GM12892 (cell line): Measurements from ENCODE around the gene SPINK1. TPM values are rescaled to one million over a fixed set of nuclear protein-coding genes. Genes with fewer than 3 reads are reported as not detected.
"Not testable (repeated sequence)": the region's sequence is repeated elsewhere in the genome, so short reads cannot be mapped to it uniquely, and the experiment has no call there.

Experiments
- DNase-seq: peaks from one replicate; pipeline ENCODE4 v3.0.0; 2011; ENCODE audit not compliant: insufficient read length
- FAIRE-seq: peaks from 2 replicates; lab custom pipeline; 2011; peaks lifted over from hg19 to GRCh38; lab: Jason Lieb, UNC
- POLR2A ChIP-seq: IDR thresholded peaks from 2 replicates; pipeline ENCODE4 v1.6.1; 2011; ENCODE audit warnings: low read depth, low read length, control low read depth
- POLR2AphosphoS5 ChIP-seq: IDR thresholded peaks from 2 replicates; pipeline ENCODE4 v1.6.1; 2011; ENCODE audit warnings: low read depth, low read length, control low read depth
- TAF1 ChIP-seq: IDR thresholded peaks from 2 replicates; pipeline ENCODE4 v1.6.1; 2011; ENCODE audit warnings: low read depth, mild to moderate bottlenecking, control low read depth, low read length, borderline replicate concordance
- polyA plus RNA-seq: library from polyadenylated mRNA; unstranded; fragments of >200 nt; gene quantifications from one replicate; pipeline ENCODE4 v1.2.1, GENCODE V29; 2012; ENCODE audit warnings: missing spikeins, inconsistent platforms; ENCODE audit not compliant: missing spikeins

SPINK1 gene
- not detected for polyA plus RNA-seq

DNA sequence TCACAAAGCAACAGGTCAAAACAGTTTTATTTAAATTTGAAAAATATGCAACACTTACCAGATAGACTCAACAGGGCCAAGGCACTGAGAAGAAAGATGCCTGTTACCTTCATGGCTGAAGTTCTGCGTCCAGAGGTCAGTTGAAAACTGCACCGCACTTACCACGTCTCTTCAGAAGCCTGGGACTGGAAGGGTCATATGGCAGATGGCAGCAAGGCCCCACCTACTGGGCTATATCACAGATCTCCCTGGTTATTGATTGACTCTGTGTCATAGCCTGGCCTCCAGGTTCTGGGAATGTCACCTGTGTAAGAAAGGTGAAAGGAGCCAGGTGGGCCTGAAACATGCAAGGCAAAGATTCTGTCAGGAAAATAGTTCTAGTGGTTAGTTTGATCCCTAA, at the start of gene SPINK1:
Gene SPINK1 (minus strand): TSS at position 207 of the 400 bp plus-strand sequence. CDS start 94 bp downstream, at position 113.
- FAIRE-seq: no peak

DNA sequence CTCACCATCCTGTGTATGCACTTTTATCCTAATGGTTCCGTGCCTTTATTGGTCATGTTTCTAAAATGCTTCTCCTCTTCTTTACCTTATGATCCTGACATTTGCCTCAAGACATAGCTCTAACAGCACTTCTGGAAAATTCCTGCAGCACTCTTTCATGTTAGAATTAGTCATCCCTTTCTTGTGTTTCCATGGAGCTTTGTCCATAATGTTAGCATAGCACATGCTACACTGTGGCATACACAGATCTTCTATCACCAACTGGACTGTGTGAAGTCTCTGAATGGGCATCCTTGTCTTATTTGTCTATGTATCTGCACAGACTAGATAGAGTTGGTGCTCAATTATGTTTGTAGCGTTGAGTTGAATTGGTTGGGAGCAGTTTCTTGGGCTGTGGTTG, 49.0 kb upstream of the SPINK1 start:
- DNase-seq (no peak), FAIRE-seq (no peak)
- no peak for TF ChIP-seq POLR2AphosphoS5
- no peak for TF ChIP-seq TAF1
- TF ChIP-seq POLR2A: no peak

More for the DNA sequence above, at the start of gene SPINK1:
- no peak for TF ChIP-seq POLR2AphosphoS5
- TF ChIP-seq TAF1: no peak
- no peak for DNase-seq

- FAIRE-seq (no peak), DNase-seq (no peak)
- no peak for TF ChIP-seq TAF1
- no peak for TF ChIP-seq POLR2AphosphoS5
- no peak for TF ChIP-seq POLR2A
Measured at GRCh38 chr5:147879784-147880183, 48.3 kb upstream of the SPINK1 start.

DNA sequence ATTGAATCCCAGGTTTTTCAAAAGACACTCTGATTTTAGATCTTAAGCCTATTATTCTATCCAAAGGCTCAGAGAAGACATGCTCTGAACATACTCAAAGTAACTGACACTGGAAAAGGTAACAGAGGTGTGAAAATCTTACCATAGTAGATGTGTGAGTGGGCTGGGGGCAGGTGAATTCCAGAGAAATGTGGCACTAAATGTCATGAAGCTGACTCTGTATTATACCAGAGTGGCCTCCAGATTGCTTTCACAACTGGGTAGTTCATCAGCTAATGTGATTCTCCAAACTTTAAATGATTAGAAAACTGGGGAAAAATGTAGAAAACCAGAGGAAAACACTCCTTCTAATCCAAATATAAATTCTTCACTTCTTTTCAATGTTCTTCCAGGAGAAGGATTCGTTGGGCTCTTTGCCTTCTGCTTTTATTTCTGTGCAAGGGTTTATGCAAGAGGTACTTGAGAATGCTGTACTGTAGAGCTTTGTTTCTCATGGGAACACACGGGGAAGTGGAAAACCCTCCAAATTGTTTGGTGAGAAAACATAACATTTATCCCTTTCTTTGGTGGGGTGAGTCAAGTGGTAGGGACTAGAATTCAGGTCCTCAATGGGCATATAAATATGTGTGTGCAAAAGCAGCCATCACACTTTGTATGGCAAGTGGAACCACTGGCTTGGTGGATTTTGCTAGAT, 46.7 kb upstream of the SPINK1 start, which contains the start of gene SCGB3A2:
Gene SCGB3A2 (plus strand): TSS at position 646 of the 694 bp plus-strand sequence. CDS start 93 bp downstream, outside the sequence.
- TF ChIP-seq POLR2AphosphoS5 (no peak), POLR2A (no peak), TAF1 (no peak)
- no peak for DNase-seq
- FAIRE-seq: no peak

DNA sequence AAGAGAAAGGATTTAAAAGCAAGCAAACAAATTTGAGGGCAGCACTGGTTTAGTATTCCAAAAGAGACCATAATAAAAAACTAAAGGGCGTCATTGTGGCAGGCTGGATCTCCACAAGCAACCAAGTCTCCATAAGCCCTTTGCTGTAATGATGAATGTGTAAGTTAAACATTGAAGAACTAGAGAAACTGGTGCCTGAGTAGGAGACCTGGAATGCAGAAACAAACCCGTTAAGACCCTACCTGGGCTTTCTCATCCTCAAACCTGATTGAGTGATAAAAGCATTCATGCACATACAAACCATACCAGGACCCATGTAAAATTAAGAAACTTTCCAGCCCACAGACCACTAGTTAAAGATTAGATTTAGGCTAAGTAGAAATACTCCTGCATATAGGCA, 45.2 kb upstream of the SPINK1 start:
- DNase-seq (no peak), FAIRE-seq (no peak)
- TF ChIP-seq POLR2A: no peak
- TF ChIP-seq TAF1: no peak
- no peak for TF ChIP-seq POLR2AphosphoS5

- FAIRE-seq (no peak), DNase-seq (no peak)
- TF ChIP-seq POLR2A (no peak), POLR2AphosphoS5 (no peak), TAF1 (no peak)
Measured at GRCh38 chr5:147876141-147876540, 44.7 kb upstream of the SPINK1 start.

DNA sequence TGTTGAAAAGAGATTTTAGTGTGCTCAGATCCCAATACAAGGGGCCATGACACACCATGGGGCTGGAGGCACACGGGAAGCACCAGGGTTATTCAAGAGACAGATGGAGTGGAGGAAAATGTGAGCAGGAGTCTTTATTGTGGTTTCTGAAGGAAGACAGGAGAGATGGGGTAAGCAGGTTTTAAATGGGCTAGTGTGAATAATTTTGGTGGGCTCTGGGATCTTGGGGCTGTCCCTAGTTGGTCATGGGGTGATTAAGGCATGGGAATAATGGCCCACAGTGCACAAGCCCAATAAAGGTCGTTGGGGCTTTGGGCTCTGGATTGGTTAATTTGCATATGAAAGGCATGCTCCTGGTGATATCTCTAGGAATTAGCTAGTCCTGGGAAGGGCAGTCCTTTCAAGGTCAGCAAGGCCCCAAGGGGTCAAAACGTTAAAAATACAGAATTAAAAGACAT, 43.5 kb upstream of the SPINK1 start:
- FAIRE-seq (no peak), DNase-seq (no peak)
- no peak for TF ChIP-seq POLR2AphosphoS5
- TF ChIP-seq POLR2A: no peak
- TF ChIP-seq TAF1: no peak

GRCh38 chr5:147874118-147874875, 42.8 kb upstream of the SPINK1 start:
- not testable (repeated sequence) for DNase-seq, FAIRE-seq

- not testable (repeated sequence) for DNase-seq
Measured at GRCh38 chr5:147872744-147873435, 41.4 kb upstream of the SPINK1 start.

GRCh38 chr5:147871980-147872549, 40.6 kb upstream of the SPINK1 start:
- not testable (repeated sequence) for DNase-seq, FAIRE-seq

More at GRCh38 chr5:147872744-147873435, 41.4 kb upstream of the SPINK1 start:
- FAIRE-seq: not testable (repeated sequence)

GRCh38 chr5:147869892-147870291, 38.4 kb upstream of the SPINK1 start:
- DNase-seq, FAIRE-seq: not testable (repeated sequence)

- TF ChIP-seq POLR2AphosphoS5 (no peak), POLR2A (no peak), TAF1 (no peak)
- DNase-seq: no peak
- no peak for FAIRE-seq
Measured at GRCh38 chr5:147869112-147869511, 37.6 kb upstream of the SPINK1 start.
